GM21619 (cell line): ENCODE measurements around the gene DLL3.

ENCODE experiments used
- ATAC-seq: cut with Tn5 transposase; IDR thresholded peaks from one replicate; pipeline ENCODE4 v1.9.1; 2021; ENCODE audit not compliant: unreplicated experiment

Gene DLL3

DNA sequence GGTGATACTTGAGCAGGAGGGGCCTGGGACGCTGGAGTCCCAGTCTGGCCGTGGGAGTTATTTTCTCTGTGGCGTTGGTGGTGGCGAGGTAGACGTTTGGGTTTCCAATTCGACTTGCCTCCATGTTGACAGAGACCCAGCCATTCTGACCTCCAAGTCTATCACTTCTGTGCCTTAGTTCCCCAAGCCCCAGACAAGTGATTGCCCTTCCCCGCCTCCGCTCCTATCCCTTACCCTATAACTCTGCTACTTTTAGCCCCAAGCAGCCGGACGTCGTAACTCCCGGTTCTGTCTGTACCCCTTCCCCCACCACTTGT is 17.6 kb upstream of the DLL3 start:
- ATAC-seq, result no peak

- no peak for ATAC-seq
These were observed 17.1 kb upstream of the DLL3 start for GRCh38 chr19:39481676-39482075.

DNA sequence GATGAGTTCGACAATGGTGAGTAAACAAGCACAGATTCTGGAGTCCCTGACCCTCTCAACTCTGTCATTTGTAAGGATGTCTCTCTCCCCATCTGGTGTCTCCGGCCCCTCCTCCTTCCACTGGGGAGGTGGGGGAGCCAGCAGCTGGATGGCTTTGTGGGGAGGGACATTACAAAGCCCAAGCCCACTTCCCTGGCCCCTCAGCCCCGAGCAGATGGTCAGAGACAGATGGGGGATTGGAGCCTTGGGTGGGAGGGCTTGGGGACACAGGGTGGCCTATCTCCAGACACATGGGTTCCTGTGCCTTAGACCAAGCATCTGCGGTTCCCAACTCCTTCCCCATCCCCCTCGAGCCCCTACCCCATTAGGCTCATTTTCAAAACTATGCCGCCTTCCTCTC is 15.6 kb upstream of the DLL3 start:
- ATAC-seq, result no peak

DNA sequence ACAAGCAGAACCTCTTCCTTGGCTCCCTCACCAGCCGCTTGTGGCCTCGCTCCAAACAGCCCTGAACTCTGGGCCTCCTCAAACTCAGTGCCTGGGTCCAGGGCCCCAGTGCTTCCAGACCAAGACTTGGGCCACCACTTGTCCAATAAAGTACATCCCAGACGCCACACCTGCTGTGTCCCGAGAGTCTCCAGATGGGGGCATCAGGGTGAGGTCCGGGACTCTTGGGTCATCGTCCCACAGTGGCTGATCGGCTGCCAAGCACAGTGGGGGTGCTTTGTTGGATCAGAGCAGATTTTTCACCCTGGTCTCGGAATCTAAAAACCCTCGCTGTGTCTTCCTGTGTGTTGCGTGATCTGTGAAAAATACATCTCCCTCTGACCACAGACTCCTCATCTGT is 9.0 kb upstream of the DLL3 start:
- ATAC-seq, result no peak

GRCh38 chr19:39492225-39492624 is 6.5 kb upstream of the DLL3 start:
- ATAC-seq, result no peak

DNA sequence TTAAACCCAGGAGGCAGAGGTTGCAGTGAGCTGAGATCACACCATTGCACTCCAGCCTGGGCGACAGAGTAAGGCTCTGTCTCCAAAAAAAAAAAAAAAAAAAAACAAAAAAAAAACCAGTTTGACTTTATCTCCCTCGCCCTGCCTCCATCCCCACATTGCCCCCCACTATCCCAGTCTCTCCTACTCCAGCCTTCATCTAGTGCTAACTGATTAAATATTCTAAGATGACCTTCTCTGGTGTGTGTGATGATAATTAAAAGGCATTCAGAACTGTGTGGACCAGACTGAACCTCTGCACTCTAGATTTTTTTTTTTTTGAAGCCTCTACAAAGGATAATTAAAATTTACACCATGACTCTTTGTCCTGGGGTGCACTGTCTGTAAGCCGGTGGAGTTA is 6.0 kb upstream of the DLL3 start:
- ATAC-seq, result no peak

DNA sequence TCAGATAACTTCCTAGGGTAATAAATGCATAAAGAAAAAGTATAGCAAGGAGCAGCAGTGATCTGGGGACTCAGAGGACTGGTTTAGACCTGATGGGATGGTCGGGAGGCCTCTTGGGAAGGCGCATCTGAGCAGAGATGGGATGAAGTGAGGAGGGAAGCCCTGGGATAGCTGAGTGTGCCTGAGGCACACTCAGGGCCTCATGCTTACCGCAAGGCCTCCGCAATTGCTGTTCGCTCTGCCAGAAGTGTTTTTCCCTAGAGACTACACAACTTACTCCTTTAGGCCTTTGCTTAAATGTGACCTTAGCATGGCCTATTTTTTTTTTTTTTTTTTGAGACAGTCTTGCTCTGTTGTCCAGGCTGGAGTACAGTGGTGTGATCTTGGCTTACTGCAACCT is 4.1 kb upstream of the DLL3 start:
- ATAC-seq, result no peak

DNA sequence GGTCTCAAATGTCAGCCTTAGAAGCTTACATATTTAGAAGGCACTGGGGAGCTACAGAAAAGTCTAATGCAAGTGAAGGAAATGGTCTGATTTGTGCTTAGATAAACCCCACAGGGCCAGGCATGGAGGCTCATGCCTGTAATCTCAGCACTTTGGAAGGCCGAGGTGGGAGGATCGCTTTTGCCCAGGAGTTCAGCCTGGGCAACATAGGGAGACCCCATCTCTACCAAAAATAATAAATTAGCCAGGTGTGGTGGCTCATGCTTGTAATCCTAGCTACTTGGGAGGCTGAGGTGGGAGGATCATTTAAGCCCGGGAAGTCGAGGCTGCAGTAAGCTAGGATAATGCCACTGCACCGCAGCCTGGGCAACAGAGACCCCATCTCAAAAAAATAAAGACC is 2.7 kb upstream of the DLL3 start:
- no peak for ATAC-seq

DNA sequence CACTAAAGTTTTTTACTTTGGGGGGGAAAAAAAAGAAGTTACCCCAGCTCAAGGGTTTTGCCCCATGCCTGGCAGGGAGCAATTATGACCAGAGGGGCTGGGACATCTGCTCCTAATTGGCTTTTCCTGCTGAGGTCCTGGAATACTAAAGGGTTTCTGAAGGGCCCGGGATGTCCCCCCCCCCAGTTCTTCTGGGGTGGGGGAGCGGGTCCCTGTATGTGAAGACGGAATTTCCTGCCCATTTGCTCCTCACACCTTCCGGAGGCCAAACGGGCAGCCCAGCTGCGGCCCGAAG is 1.1 kb upstream of the DLL3 start:
- ATAC-seq, result no peak

DNA sequence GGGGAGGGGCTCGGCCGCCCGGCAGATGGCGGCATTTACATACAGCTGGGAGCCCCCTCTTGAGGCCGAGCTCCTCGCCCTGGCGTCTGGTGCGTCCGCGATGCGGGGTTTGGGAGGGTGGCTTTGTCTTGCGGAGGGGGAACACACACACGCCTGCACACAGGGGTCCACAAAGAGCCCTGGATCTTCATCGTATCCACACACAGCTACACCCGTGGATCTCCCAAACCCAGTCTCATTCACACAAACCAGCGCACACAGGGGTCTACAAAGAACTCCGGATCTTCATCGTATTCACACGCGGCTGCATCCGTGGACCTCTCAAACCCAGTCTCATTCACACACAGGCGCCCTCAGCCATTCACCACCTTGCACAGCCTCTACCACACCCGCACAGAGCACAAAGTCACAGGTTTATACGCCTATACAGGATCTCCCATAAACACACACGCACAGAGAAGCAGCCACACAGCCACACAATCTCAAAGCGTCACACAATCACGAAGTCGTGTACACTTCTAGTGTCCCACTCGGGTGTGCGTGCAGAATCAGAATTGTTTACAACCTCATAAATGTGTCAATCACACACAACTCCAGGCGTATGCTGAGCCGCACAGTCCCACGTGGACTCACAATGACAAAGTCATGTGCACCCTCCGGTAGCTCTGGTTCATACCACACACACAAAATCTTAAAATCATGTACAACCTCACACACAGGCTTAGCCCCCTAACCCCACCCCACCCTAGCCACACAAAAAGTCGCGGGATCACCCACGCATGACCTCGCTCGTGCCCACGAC is 550 bp upstream of the DLL3 start:
- ATAC-seq, result no peak

DNA sequence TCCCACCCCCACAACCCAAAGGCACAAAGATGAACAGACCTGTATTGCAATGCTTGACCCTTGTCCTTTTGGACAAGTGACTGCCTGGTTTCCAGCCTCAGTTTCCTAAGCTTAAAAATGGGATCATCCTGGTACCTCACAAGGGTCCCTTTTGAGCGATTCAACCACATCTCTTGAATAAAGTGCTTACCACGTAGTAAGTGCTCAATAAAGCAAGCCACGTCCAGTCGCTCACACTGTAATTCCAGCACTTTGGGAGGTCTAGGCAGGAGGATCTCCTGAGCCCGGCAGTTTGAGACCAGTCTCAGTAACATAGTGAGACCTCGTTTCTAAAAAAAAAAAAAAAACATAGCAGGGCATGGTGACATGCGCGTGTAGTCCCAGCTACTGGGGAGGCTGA is 1.2 kb downstream of the DLL3 start:
- no peak for ATAC-seq

- no peak for ATAC-seq
These were observed 1.8 kb downstream of the DLL3 start for GRCh38 chr19:39500543-39500942.

DNA sequence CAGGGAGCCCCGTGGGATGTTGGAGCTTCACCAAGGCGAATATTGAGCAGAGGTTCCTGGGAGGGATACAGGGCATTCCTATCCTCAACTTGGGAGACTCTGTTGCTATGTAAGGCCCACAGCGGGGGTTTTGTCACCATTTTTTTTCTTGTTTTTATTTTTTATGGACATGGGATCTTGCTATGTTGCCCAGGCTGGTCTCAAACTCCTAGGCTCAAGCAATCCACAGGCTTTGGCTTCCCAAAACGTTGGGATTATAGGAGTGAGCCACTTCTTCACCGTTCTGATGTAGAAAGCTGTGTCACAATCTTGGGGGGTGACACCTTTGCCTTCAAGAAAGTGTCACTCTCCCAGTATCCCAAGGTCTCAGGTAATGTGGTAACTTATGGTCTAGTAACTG is 2.6 kb downstream of the DLL3 start:
- ATAC-seq, result no peak

- ATAC-seq, result no peak
These were observed 4.1 kb downstream of the DLL3 start for GRCh38 chr19:39502640-39503417.

DNA sequence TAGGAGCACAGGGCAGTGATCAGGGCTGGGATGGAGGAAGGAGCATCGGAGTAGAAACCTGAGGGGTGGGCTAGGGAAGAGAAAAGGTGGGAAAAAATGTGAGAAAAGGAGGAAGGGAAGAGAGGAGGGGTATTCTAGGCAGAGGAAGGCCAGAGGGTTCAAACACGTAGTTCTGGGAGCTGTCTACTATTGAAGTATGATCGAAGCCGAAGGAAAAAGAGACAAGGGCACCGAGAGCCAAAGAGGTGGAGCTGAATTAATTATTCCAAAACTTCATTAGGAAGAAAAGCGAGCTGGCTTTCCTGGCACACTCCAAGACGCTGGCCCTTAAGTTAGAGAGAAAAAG is 7.8 kb downstream of the DLL3 start:
- no peak for ATAC-seq

GRCh38 chr19:39506944-39507714 is 8.4 kb downstream of the DLL3 start:
- ATAC-seq, result no peak

- ATAC-seq, result no peak
These were observed 9.1 kb downstream of the DLL3 start for GRCh38 chr19:39507715-39508364.

DNA sequence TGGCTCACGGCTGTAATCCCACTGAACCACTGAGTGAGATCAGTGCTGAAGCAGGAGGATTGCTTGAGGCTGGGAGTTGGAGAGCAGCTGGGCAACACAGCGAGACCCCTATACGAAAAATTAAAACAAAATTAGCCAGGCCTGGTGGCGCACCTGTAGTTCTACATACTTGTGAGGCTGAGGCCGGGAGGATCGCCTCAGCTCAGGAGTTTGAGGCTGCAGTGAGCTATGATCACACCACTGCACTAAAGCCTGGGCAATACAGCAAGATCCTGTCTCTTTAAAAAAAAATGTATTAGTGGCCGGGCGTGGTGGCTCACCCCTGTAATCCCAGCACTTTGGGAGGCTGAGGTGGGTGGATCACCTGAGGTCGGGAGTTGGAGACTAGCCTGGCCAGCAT is 9.9 kb downstream of the DLL3 start:
- no peak for ATAC-seq

DNA sequence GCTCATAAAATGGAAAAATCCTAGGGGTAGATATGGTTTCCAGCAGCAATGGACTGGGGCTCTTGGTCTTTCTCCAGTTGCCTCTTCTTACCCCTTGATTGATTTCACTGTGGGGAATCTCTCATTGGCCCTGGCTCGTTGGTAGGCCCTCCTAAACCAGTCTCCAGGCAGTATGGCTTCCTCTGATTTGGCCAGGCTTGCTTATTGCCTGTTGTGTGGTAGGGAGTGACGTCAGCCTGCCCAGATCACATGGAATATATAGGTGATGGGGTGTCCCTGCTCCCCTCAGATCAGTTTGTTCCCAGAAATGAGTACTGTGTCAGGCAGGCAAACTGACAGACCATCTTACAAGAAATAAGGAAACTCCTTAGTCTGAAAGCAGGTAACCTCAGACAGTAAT is 10.5 kb downstream of the DLL3 start:
- no peak for ATAC-seq

DNA sequence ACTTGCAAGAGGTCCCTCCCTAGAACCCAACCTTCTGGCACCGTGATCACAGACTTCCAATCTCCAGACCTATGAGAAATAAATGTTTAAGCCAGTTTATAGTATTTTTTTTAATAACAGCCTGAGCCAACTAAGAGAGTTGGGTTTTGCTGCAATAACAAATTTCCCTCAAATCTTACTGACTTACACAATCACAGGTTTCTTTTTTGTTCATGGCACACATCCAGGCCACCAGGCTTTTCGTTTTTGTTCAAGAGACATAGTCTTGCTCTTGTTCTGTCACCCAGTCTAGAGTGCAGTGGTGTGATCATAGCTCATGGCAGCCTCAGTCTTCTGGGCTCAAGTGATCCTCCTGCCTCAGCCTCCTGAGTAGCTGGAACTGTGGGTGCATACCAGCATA is 14.2 kb downstream of the DLL3 start:
- no peak for ATAC-seq

DNA sequence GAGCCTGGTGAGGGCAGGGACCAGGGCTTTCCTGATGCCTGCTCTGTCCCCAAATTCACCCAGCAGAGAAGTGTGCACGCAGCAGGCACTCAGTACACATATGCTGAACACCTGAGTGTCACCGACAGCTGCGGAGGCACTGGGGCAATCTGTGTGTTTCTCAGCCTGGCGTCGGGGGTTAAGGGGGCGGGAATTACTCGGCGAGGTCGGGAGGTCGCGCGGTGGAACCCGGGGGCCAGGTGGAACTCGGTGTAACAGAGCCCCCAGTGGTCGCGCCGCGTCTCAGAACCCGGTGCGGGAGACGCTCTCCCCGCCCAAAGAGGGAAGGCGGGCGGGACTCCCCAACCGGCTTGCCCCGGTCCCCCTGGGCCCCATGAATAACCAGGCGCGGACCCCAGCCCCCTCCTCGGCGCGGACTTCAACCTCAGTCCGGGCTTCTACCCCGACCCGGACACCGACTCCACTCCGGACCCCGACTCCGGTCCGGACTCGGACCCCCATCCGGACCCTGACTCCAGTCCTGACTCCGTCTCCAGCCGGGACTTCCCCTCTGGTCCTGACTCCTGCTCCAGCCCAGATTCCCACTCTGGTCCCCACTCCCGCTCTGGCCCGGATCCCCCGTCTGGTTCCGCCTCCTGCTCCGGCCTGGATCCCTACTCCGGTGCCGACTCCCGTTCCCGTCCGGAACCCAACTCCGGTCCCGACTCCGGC is 16.2 kb downstream of the DLL3 start, which contains the start of gene SELENOV:
SELENOV (plus strand) TSS at position 300 of the 711 bp plus-strand sequence; CDS start at position 374, 74 bp downstream.
- no peak for ATAC-seq
